ENCODE measurements around the gene UNC119.

UNC119 gene

GRCh38 chr17:28585851-28586250 is 33.4 kb upstream of the UNC119 start:
- no peak for DNase-seq (ENCODE audit: low read depth)
- no peak for TF ChIP-seq CTCF (conservative IDR thresholded peaks at IDR 0.05; ENCODE audit: control insufficient read depth, insufficient read depth, low read depth, low read length)
- H3K4me3 ChIP-seq (ENCODE audit: control insufficient read depth, low read depth, low read length) = no peak overlapping the region

DNA sequence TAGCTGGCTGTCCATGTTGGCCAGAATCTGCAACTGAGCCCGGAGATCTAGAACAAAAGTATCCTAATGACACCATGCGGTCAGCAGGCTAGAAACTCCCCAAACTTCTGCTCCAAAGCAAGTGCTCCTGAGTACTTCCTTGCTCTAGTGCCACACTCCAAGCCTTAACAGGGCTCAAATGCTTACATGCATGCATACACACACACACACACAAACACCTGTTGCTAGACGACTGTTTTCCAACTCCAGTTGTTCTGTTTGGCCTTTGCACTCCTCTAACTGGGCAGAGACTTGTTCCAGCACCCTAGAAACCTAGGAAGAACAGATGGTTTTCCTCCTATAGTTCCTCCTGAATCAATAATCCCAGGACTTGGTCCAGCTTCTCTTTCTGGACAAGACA is 32.0 kb upstream of the UNC119 start:
- DNase-seq (ENCODE audit: low read depth) = no peak
- no peak for TF ChIP-seq CTCF (conservative IDR thresholded peaks at IDR 0.05; ENCODE audit: control insufficient read depth, insufficient read depth, low read depth, low read length)
- H3K4me3 ChIP-seq (ENCODE audit: control insufficient read depth, low read depth, low read length) = no peak overlapping the region

GRCh38 chr17:28582513-28582912 is 30.1 kb upstream of the UNC119 start:
- H3K4me3 ChIP-seq (ENCODE audit: control insufficient read depth, low read depth, low read length) = no peak overlapping the region
- no peak for DNase-seq (ENCODE audit: low read depth)
- no peak for TF ChIP-seq CTCF (conservative IDR thresholded peaks at IDR 0.05; ENCODE audit: control insufficient read depth, insufficient read depth, low read depth, low read length)

DNA sequence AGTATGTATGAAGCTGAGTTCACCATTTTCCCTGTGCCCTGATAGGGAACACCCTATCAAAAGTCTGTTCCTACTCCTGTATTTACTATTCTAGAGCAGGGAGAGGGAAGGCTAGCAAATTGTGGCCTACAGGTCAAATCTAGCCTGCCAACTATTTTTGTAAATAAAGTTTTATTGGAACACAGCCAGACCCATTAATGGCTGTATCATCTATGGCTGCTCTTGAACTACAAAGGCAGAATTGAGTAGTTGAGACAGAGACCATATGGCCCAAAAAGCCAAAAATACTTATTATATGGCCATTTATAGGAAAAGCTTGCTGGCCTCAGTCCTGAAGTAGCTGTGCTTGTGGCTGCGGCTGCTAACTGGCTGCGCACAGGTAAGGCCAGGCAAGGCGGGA is 28.5 kb upstream of the UNC119 start:
- no peak overlapping the region for H3K4me3 ChIP-seq (ENCODE audit: control insufficient read depth, low read depth, low read length)
- no peak for DNase-seq (ENCODE audit: low read depth)
- TF ChIP-seq CTCF (conservative IDR thresholded peaks at IDR 0.05; ENCODE audit: control insufficient read depth, insufficient read depth, low read depth, low read length) = no peak

- no peak for TF ChIP-seq CTCF (conservative IDR thresholded peaks at IDR 0.05; ENCODE audit: control insufficient read depth, insufficient read depth, low read depth, low read length)
- no peak overlapping the region for H3K4me3 ChIP-seq (ENCODE audit: control insufficient read depth, low read depth, low read length)
- no peak for DNase-seq (ENCODE audit: low read depth)
Measured at GRCh38 chr17:28579526-28579925, 27.1 kb upstream of the UNC119 start.

DNA sequence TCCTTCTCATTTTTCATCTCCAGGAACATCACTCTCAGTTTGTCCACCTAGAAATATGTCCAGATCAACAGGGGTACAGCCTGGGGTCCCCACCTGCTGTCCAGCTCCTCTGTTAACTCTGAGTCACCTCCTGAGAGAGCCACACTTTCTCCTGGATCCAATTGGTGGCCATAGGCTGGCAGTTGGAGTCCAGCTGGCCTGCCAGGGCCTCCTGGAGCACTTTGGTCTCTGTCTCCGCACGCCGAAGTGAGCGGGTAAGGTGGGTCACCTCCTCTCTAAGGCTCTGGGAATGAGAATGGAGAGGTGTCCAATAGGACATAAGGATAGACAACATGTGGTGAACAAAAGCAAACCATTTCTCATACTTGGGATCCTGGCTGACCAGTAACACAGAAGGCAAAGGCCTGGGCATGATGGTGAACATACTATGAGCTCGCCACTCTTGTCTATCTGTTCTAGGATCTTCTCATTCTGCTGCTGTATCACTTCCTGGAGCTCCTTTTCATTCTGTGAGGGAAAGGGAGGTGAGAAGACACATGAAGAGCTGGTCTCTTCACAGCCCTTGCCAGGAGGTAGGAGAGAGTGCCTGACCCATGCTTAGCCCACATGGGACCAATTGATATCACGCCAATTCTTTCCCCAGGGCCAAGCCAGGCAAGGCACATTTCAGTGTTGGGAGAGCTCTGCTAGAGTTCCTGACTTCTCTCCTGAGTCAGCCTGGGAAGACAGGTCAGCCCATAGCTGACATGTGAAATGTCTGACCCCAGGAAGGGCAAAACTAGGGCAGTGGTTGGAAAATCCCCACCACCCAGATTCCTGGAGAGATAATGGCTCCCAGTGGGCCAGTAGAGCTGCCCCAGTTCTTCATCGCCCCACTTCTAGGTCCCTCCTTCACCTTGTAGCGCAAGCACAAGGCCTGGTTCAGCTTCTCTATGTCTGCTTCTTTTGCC is 26.1 kb upstream of the UNC119 start:
- DNase-seq (ENCODE audit: low read depth) = no peak
- TF ChIP-seq CTCF (conservative IDR thresholded peaks at IDR 0.05; ENCODE audit: control insufficient read depth, insufficient read depth, low read depth, low read length) = no peak
- H3K4me3 ChIP-seq (ENCODE audit: control insufficient read depth, low read depth, low read length) = no peak overlapping the region
